ENCODE data around the gene NCCRP1.

NCCRP1 gene

DNA sequence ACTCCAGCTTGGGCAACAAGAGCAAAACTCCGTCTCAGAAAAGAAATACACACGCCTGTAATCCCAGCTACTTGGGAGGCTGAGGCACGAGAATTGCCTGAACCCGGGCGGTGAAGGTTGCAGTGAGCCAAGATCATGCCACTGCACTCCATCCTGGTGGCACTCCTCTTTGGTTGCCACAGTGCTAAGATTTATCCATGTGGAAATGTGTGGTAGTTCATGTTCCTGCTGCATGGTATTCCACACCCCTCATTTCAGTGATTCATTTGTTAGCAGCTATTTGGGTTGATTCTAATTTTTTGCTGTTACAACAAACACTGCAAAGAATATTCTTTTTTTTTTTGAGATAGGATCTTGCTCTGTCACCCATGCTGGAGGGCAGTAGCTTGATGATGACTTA lies 35.9 kb downstream of the NCCRP1 start (continued):
- TF ChIP-seq, protein P1, sequence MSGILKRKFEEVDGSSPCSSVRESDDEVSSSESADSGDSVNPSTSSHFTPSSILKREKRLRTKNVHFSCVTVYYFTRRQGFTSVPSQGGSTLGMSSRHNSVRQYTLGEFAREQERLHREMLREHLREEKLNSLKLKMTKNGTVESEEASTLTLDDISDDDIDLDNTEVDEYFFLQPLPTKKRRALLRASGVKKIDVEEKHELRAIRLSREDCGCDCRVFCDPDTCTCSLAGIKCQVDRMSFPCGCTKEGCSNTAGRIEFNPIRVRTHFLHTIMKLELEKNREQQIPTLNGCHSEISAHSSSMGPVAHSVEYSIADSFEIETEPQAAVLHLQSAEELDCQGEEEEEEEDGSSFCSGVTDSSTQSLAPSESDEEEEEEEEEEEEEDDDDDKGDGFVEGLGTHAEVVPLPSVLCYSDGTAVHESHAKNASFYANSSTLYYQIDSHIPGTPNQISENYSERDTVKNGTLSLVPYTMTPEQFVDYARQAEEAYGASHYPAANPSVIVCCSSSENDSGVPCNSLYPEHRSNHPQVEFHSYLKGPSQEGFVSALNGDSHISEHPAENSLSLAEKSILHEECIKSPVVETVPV (CRISPR knock-in tag; IDR thresholded peaks at IDR 0.05) = no peak
- TF ChIP-seq ESRRG (CRISPR knock-in tag; IDR thresholded peaks at IDR 0.05) (no peak), ZFP3 (CRISPR knock-in tag; IDR thresholded peaks at IDR 0.05) (no peak), CSDC2 (CRISPR knock-in tag; IDR thresholded peaks at IDR 0.05) (no peak), ZNF8 (CRISPR knock-in tag; IDR thresholded peaks at IDR 0.05) (no peak), SNAI2 (CRISPR knock-in tag; IDR thresholded peaks at IDR 0.05) (no peak), TOX (CRISPR knock-in tag; IDR thresholded peaks at IDR 0.05; ENCODE audit: borderline replicate concordance) (no peak), ARNTL (CRISPR knock-in tag; IDR thresholded peaks at IDR 0.05; ENCODE audit: borderline replicate concordance, low read depth) (no peak), ZC3H10 (CRISPR knock-in tag; IDR thresholded peaks at IDR 0.05) (no peak)

DNA sequence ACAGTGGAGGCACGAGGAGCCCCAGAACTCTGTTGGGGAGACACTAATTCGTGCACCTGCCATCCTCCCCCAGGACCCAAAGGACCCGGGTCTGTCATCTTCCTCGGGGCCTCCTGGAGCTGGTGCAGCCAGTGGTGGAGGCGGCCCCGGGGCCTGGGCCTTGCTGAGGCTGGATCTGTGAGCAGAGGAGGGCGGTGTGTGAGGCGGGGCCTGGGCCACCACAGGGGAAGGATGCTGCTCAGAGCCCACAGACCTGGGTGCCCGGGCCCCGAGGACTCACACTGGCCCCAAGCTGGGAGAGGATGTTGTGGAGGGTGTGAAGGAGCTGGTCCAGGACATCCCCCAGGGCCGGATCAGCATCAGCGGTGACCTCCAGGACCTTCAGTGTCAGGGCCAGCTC lies 39.8 kb downstream of the NCCRP1 start:
- TF ChIP-seq TCF4 (CRISPR knock-in tag; IDR thresholded peaks at IDR 0.05; ENCODE audit: borderline replicate concordance) (no peak), OSR1 (CRISPR knock-in tag; IDR thresholded peaks at IDR 0.05) (no peak), ESRRG (CRISPR knock-in tag; IDR thresholded peaks at IDR 0.05) (no peak), ZNF8 (CRISPR knock-in tag; IDR thresholded peaks at IDR 0.05) (no peak), GLIS3 (CRISPR knock-in tag; IDR thresholded peaks at IDR 0.05) (no peak), POU6F1 (CRISPR knock-in tag; IDR thresholded peaks at IDR 0.05; ENCODE audit: borderline replicate concordance, low read depth) (no peak), RARB (CRISPR knock-in tag; IDR thresholded peaks at IDR 0.05) (no peak), ARNTL (CRISPR knock-in tag; IDR thresholded peaks at IDR 0.05; ENCODE audit: borderline replicate concordance, low read depth) (no peak), ISL1 (CRISPR knock-in tag; IDR thresholded peaks at IDR 0.05) (no peak), SNAI2 (CRISPR knock-in tag; IDR thresholded peaks at IDR 0.05) (no peak), ZNF565 (CRISPR knock-in tag; conservative IDR thresholded peaks at IDR 0.05; ENCODE audit: low read depth) (no peak), ZFP30 (CRISPR knock-in tag; IDR thresholded peaks at IDR 0.05) (no peak), CSDC2 (CRISPR knock-in tag; IDR thresholded peaks at IDR 0.05) (no peak)
- TF ChIP-seq, protein P1 (CRISPR knock-in tag; IDR thresholded peaks at IDR 0.05) = no peak
- no peak for ATAC-seq

GRCh38 chr19:39237200-39238184 lies 40.7 kb downstream of the NCCRP1 start:
- TF ChIP-seq ZNF70 (CRISPR knock-in tag; IDR thresholded peaks at IDR 0.05) = no peak
- TF ChIP-seq PATZ1 (CRISPR knock-in tag; IDR thresholded peaks at IDR 0.05; ENCODE audit: borderline replicate concordance) = no peak
- no peak for TF ChIP-seq ZNF565 (CRISPR knock-in tag; conservative IDR thresholded peaks at IDR 0.05; ENCODE audit: low read depth)
- TF ChIP-seq RARB (CRISPR knock-in tag; IDR thresholded peaks at IDR 0.05) = no peak
- no peak for TF ChIP-seq GLIS3 (CRISPR knock-in tag; IDR thresholded peaks at IDR 0.05)
- no peak for TF ChIP-seq BACH2 (CRISPR knock-in tag; IDR thresholded peaks at IDR 0.05; ENCODE audit: borderline replicate concordance)
- TF ChIP-seq ZFP3 (CRISPR knock-in tag; IDR thresholded peaks at IDR 0.05) = no peak
- TF ChIP-seq TOX (CRISPR knock-in tag; IDR thresholded peaks at IDR 0.05; ENCODE audit: borderline replicate concordance) = no peak
- TF ChIP-seq ZFP30 (CRISPR knock-in tag; IDR thresholded peaks at IDR 0.05) = no peak
- TF ChIP-seq SNAI2 (CRISPR knock-in tag; IDR thresholded peaks at IDR 0.05) = no peak
- TF ChIP-seq TCF4 (CRISPR knock-in tag; IDR thresholded peaks at IDR 0.05; ENCODE audit: borderline replicate concordance) = no peak
- no peak for TF ChIP-seq OSR1 (CRISPR knock-in tag; IDR thresholded peaks at IDR 0.05)
- TF ChIP-seq, protein P1 (CRISPR knock-in tag; IDR thresholded peaks at IDR 0.05) = no peak
- no peak for TF ChIP-seq CREB5 (CRISPR knock-in tag; IDR thresholded peaks at IDR 0.05; ENCODE audit: low read depth)
- no peak for TF ChIP-seq ZC3H10 (CRISPR knock-in tag; IDR thresholded peaks at IDR 0.05)
- ATAC-seq = peak; percentile 51; the same call in 2 of the 3 replicates

Data from SK-N-SH treated with all-trans-retinoic acid at 6 μM for 48 hours (cell line).